GM21737 (cell line): ENCODE data around the gene ACTN4.
A peak's percentile ranks its signal among the peaks of the same experiment; 100 is the strongest.
"Not testable (repeated sequence)": the region's sequence is repeated elsewhere in the genome, so short reads cannot be mapped to it uniquely, and the experiment has no call there.

Experiments used
- ATAC-seq: cut with Tn5 transposase; IDR thresholded peaks from one replicate; pipeline ENCODE4 v1.9.1; 2021; ENCODE audit warnings: mild to moderate bottlenecking, moderate library complexity; ENCODE audit not compliant: unreplicated experiment

Gene ACTN4

DNA sequence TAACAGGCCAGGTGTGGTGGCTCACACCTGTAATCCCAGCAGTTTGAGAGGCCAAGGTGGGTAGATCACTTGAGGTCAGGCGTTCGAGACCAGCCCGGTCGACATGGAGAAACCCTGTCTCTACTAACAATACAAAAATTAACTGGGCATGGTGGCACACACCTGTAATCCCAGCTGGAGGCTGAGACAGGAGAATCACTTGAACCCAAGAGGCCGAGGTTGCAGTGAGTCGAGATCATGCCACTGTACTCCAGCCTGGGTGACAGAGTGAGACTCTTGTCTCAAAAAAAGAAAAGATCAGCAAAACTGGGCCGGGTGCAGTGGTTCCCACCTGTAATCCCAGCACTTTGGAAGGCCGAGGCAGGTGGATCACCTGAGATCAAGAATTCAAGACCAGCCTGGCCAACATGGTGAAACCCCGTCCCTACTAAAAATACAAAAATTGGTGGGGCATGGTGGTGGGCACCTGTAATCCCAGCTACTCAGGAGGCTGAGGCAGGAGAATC lies 114.5 kb downstream of the ACTN4 start:
- ATAC-seq: not testable (repeated sequence)

DNA sequence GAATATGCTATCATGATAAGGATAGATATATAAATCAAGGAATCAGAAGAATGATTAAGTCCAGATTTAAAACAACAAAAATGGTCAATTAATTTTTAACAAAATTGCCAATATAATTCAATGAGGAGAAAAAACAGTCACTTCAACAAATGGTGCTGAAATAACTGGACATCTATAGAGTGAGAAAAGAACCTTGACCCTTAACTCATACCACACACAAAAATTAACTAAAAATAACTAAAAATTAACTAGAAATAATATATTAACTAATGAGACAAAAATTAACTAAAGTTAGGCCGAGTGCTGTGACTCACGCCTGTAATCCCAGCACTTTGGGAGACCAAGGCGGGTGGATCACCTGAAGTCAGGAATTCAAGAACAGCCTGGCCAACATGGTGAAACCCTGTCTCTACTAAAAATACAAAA lies 116.4 kb downstream of the ACTN4 start:
- ATAC-seq: no peak

DNA sequence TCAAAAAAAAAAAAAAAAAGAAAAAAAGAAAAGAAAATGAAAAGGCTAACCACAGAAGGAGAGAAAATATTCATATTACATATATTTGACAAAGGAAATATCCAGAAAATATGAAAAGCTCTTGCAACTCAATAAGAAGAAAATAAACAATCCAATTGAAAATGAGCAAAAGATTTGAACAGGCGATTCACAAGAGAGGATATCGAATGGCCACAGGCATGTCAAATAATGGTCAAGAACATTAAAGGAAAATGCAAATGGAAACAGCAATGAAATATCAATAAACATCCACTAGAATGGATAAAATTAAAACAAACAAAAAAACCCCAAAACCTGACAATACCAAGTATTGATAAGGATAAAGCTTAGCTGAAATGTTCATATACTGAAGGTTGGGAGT lies 117.8 kb downstream of the ACTN4 start:
- no peak for ATAC-seq

- ATAC-seq: no peak
These were observed 119.0 kb downstream of the ACTN4 start for GRCh38 chr19:38766276-38767047.

DNA sequence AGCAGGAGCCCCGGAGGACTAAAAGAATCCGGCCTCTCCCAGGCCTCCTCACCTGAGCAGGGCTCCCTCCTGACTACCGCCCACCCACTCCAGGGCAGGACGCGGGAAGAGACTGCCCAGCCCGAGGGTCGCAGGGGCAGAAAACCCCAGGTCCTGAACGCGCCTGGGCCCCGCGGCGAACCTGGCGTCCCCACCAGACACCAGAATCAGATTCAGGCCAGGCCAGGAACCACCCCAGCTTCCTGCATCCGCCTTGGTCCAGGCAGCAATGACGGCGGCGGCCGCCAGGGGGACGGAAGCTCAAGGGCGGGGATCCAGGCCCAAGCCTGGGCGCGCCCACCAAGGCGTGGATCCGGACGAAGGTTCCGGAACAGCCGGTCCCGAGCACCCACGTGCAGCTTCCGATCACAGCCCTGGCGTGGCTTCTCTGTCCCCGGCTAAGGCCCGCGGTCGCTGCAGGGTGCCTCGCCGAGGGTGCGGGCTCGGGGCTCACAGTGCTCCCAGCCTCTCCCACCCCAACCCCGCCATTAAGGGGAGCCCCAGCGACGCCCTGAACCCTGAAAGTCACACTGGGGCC lies 122.3 kb downstream of the ACTN4 start:
- peak; percentile 65 for ATAC-seq

- ATAC-seq: peak; percentile 8
These were observed 122.9 kb downstream of the ACTN4 start for GRCh38 chr19:38770228-38770948.

- peak; percentile 52 for ATAC-seq
These were observed 123.5 kb downstream of the ACTN4 start for GRCh38 chr19:38770949-38771275.

DNA sequence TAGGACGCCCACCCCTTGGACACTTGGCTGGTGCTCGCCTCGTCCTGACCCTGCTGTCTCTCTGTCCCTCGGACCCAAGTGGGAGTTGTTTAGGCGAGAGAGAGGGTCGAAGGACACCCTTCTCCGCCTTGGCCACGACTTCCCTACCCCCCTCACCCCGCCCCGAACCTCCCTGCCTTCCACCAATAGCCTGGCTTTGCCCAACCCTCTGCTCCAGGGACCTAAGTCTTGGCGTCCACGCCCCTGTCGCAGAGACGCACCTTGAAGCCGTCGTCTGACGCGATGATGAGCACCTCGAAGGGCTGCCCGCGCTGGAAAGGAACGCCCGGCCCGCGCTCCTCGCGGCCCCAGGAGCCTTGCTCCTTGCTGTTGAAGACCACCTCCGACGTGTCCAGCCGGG lies 124.1 kb downstream of the ACTN4 start:
- ATAC-seq: not testable (repeated sequence)

- ATAC-seq: no peak
These were observed 126.2 kb downstream of the ACTN4 start, which contains the start of gene LGALS7 for GRCh38 chr19:38773469-38774177. LGALS7 (minus strand) TSS chr19:38773517; CDS start chr19:38773492, 25 bp downstream.

DNA sequence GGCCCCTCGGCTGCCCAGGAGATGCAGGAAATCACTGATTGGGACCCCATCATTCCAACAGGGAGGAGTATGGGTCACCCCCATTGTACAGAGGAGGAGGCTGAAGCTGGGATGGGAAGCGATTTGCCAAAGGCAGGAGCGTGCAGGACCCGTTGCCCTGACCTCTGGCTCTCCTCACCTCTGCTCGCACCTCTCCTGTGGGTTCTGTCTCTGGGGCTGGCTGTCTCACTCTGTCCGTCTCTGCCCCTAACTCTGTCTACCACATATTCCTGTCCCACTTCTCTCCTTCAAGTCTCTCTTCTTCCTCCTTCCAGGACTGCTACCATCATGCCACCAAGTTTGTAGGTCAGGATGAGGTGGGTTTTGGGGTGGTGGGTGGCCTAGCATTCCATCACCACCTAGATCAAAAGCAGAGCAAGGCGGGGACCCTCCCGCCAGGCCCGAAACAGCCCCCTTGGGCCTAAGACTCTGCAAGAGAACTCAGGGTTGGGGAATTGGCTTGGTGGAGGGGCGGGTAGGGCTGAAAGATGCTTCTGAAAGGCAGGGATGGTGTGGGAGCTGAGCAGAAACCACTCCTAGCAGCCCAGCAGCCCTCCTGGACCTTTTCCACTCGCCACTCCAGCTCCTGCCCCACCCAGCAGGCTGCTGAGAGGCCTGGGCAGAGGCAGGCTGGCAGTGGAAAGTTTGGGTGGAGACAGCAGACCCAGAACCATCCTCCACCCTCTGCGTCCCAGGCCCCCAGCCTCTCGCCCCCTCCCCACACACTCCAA lies 126.9 kb downstream of the ACTN4 start:
- no peak for ATAC-seq

- ATAC-seq: no peak
These were observed 131.3 kb downstream of the ACTN4 start for GRCh38 chr19:38778733-38779132.

DNA sequence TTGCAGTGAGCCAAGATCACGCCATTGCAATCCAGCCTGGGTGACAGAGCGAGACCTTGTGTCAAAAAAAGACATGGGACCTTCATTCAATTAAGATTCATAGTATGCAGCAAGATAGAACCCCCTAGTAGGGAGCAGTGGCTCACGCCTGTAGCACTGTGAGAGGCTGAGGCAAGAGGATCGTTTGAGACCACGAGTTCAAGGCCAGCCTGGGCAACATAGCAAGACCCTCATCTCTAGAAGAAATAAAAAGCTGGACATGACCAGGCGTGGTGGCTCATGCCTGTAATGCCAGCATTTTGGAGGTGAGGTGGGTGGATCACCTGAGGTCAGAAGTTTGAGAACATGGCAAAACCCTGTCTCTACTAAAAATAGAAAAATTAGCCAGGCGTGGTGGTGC lies 133.0 kb downstream of the ACTN4 start:
- no peak for ATAC-seq

DNA sequence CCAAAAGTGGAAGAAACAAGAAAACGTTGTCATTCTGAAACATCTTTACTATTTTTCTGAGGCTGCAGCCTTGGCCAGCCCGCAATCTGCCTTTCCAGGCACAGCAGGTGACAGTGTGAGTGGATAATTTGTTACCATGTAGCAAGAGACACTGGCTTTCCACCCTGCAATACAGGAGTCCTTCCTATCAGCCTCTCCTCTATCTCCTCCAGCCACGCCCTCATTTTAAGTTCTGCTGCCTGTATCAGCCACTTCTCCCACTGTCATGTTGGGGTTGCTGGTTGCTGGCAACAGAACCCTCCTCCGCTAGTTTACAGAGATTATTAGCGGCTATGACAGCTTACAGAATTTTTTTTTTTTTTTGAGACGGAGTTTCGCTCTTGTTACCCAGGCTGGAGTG lies 133.6 kb downstream of the ACTN4 start:
- ATAC-seq: no peak
